ENCODE data around the gene ASIC2. TPM values are rescaled to one million over a fixed set of nuclear protein-coding genes. Genes with fewer than 3 reads are reported as not detected.

ASIC2 gene
- total and polyA plus RNA-seq, 2 experiments from 2014 or later: 0.52 to 2.8 TPM

DNA sequence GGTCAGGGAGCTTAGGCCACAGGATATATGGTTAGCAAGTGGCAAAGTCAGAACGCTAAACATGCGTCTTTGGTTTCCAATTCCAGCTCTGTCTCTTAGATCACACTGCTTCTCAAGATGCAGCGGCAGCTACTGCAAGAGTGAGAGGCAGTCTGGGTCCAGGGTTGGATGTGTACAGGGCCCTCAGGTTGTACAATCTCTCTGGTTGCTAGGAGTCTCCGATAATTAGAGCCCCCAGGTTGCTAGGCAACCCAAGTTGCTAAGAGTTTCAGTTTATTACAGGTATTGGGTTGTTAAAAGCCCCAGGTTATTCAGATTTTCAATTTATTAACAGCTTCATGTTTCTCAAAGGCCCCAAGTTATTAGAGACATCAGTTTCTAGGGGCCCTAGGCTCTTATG, 317.0 kb downstream of the ASIC2 start (continued):
- TF ChIP-seq, protein P1, sequence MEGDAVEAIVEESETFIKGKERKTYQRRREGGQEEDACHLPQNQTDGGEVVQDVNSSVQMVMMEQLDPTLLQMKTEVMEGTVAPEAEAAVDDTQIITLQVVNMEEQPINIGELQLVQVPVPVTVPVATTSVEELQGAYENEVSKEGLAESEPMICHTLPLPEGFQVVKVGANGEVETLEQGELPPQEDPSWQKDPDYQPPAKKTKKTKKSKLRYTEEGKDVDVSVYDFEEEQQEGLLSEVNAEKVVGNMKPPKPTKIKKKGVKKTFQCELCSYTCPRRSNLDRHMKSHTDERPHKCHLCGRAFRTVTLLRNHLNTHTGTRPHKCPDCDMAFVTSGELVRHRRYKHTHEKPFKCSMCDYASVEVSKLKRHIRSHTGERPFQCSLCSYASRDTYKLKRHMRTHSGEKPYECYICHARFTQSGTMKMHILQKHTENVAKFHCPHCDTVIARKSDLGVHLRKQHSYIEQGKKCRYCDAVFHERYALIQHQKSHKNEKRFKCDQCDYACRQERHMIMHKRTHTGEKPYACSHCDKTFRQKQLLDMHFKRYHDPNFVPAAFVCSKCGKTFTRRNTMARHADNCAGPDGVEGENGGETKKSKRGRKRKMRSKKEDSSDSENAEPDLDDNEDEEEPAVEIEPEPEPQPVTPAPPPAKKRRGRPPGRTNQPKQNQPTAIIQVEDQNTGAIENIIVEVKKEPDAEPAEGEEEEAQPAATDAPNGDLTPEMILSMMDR (conservative IDR thresholded peaks at IDR 0.05; ENCODE audit: low read depth in 2 of 2): no peak
- no peak for TF ChIP-seq EZH2 (IDR thresholded peaks at IDR 0.05; ENCODE audit: low read depth, unreplicated experiment)
- no peak for TF ChIP-seq POLR2AphosphoS5 (IDR thresholded peaks at IDR 0.05; ENCODE audit: low read depth)
- TF ChIP-seq ZNF114 (CRISPR knock-in tag; IDR thresholded peaks at IDR 0.05): no peak
- TF ChIP-seq, protein P2, sequence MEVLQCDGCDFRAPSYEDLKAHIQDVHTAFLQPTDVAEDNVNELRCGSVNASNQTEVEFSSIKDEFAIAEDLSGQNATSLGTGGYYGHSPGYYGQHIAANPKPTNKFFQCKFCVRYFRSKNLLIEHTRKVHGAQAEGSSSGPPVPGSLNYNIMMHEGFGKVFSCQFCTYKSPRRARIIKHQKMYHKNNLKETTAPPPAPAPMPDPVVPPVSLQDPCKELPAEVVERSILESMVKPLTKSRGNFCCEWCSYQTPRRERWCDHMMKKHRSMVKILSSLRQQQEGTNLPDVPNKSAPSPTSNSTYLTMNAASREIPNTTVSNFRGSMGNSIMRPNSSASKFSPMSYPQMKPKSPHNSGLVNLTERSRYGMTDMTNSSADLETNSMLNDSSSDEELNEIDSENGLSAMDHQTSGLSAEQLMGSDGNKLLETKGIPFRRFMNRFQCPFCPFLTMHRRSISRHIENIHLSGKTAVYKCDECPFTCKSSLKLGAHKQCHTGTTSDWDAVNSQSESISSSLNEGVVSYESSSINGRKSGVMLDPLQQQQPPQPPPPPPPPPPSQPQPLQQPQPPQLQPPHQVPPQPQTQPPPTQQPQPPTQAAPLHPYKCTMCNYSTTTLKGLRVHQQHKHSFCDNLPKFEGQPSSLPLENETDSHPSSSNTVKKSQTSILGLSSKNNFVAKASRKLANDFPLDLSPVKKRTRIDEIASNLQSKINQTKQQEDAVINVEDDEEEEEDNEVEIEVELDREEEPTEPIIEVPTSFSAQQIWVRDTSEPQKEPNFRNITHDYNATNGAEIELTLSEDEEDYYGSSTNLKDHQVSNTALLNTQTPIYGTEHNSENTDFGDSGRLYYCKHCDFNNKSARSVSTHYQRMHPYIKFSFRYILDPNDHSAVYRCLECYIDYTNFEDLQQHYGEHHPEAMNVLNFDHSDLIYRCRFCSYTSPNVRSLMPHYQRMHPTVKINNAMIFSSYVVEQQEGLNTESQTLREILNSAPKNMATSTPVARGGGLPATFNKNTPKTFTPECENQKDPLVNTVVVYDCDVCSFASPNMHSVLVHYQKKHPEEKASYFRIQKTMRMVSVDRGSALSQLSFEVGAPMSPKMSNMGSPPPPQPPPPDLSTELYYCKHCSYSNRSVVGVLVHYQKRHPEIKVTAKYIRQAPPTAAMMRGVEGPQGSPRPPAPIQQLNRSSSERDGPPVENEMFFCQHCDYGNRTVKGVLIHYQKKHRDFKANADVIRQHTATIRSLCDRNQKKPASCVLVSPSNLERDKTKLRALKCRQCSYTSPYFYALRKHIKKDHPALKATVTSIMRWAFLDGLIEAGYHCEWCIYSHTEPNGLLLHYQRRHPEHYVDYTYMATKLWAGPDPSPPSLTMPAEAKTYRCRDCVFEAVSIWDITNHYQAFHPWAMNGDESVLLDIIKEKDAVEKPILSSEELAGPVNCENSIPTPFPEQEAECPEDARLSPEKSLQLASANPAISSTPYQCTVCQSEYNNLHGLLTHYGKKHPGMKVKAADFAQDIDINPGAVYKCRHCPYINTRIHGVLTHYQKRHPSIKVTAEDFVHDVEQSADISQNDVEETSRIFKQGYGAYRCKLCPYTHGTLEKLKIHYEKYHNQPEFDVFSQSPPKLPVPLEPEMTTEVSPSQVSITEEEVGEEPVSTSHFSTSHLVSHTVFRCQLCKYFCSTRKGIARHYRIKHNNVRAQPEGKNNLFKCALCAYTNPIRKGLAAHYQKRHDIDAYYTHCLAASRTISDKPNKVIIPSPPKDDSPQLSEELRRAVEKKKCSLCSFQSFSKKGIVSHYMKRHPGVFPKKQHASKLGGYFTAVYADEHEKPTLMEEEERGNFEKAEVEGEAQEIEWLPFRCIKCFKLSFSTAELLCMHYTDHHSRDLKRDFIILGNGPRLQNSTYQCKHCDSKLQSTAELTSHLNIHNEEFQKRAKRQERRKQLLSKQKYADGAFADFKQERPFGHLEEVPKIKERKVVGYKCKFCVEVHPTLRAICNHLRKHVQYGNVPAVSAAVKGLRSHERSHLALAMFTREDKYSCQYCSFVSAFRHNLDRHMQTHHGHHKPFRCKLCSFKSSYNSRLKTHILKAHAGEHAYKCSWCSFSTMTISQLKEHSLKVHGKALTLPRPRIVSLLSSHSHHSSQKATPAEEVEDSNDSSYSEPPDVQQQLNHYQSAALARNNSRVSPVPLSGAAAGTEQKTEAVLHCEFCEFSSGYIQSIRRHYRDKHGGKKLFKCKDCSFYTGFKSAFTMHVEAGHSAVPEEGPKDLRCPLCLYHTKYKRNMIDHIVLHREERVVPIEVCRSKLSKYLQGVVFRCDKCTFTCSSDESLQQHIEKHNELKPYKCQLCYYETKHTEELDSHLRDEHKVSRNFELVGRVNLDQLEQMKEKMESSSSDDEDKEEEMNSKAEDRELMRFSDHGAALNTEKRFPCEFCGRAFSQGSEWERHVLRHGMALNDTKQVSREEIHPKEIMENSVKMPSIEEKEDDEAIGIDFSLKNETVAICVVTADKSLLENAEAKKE (CRISPR knock-in tag; IDR thresholded peaks at IDR 0.05): no peak
- TF ChIP-seq, protein P3, sequence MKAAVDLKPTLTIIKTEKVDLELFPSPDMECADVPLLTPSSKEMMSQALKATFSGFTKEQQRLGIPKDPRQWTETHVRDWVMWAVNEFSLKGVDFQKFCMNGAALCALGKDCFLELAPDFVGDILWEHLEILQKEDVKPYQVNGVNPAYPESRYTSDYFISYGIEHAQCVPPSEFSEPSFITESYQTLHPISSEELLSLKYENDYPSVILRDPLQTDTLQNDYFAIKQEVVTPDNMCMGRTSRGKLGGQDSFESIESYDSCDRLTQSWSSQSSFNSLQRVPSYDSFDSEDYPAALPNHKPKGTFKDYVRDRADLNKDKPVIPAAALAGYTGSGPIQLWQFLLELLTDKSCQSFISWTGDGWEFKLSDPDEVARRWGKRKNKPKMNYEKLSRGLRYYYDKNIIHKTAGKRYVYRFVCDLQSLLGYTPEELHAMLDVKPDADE (IDR thresholded peaks at IDR 0.05): no peak
- no peak for TF ChIP-seq JUNB (IDR thresholded peaks at IDR 0.05; ENCODE audit: unreplicated experiment)
